ENCODE measurements around the gene TMEM19. TPM values are rescaled to one million over a fixed set of nuclear protein-coding genes. Genes with fewer than 3 reads are reported as not detected.

TMEM19 gene
- total RNA-seq, 1 donor from 2014 or later = 27.8 TPM

- no peak for TF ChIP-seq CTCF (conservative IDR thresholded peaks at IDR 0.05; ENCODE audit: low read depth, low read length)
- no peak overlapping the region for H3K4me3 ChIP-seq (ENCODE audit: low read depth, low read length)
These were observed 40.6 kb upstream of the TMEM19 start for GRCh38 chr12:71645268-71645667.

GRCh38 chr12:71646512-71646911 is 39.4 kb upstream of the TMEM19 start:
- no peak overlapping the region for H3K4me3 ChIP-seq (ENCODE audit: low read depth, low read length)
- no peak for DNase-seq (ENCODE audit: low read depth)
- TF ChIP-seq CTCF (conservative IDR thresholded peaks at IDR 0.05; ENCODE audit: low read depth, low read length) = no peak

More at GRCh38 chr12:71645268-71645667, 40.6 kb upstream of the TMEM19 start:
- DNase-seq (ENCODE audit: low read depth) = no peak

GRCh38 chr12:71648537-71648936 is 37.3 kb upstream of the TMEM19 start:
- no peak overlapping the region for H3K4me3 ChIP-seq (ENCODE audit: low read depth, low read length)
- no peak for DNase-seq (ENCODE audit: low read depth)
- no peak for TF ChIP-seq CTCF (conservative IDR thresholded peaks at IDR 0.05; ENCODE audit: low read depth, low read length)

GRCh38 chr12:71649401-71649800 is 36.5 kb upstream of the TMEM19 start:
- no peak for TF ChIP-seq CTCF (conservative IDR thresholded peaks at IDR 0.05; ENCODE audit: low read depth, low read length)
- no peak for DNase-seq (ENCODE audit: low read depth)
- H3K4me3 ChIP-seq (ENCODE audit: low read depth, low read length) = no peak overlapping the region

- TF ChIP-seq CTCF (conservative IDR thresholded peaks at IDR 0.05; ENCODE audit: low read depth, low read length) = no peak
- DNase-seq (ENCODE audit: low read depth) = no peak
- H3K4me3 ChIP-seq (ENCODE audit: low read depth, low read length) = no peak overlapping the region
These were observed 33.2 kb upstream of the TMEM19 start for GRCh38 chr12:71652656-71653055.

GRCh38 chr12:71653137-71653536 is 32.7 kb upstream of the TMEM19 start:
- DNase-seq (ENCODE audit: low read depth) = no peak

More at GRCh38 chr12:71653137-71653536, 32.7 kb upstream of the TMEM19 start:
- no peak for TF ChIP-seq CTCF (conservative IDR thresholded peaks at IDR 0.05; ENCODE audit: low read depth, low read length)
- H3K4me3 ChIP-seq (ENCODE audit: low read depth, low read length) = no peak overlapping the region
